Measurements from ENCODE around the gene ARMC9.

- TF ChIP-seq CTCF (IDR thresholded peaks at IDR 0.05) (no peak), POLR2A (IDR thresholded peaks at IDR 0.05) (no peak), POLR2AphosphoS5 (IDR thresholded peaks at IDR 0.05) (no peak)
Observed at GRCh38 chr2:231200805-231201474, 2.5 kb downstream of the ARMC9 start.
